Mesendoderm (in vitro differentiated cells): ENCODE data around the gene NSUN2.

Source experiments
- DNase-seq: peaks from one replicate; pipeline ENCODE4 v3.0.0; 2013
- H2AK5ac ChIP-seq: 2 replicates; pipeline ENCODE4 v1.6.1; 2013; ENCODE audit warnings: low read length, inconsistent platforms
- H2BK120ac ChIP-seq: 2 replicates; pipeline ENCODE4 v1.6.1; 2013; ENCODE audit warnings: low read depth, mild to moderate bottlenecking, low read length, moderate library complexity, mixed read lengths
- H2BK15ac ChIP-seq: replicated peaks from 2 replicates; pipeline ENCODE4 v1.6.1; 2013; ENCODE audit warnings: low read depth, mild to moderate bottlenecking, moderate library complexity
- H2BK5ac ChIP-seq: 2 replicates; pipeline ENCODE4 v1.6.1; 2013; ENCODE audit warnings: low read length, inconsistent platforms
- H3K18ac ChIP-seq: 2 replicates; pipeline ENCODE4 v1.6.1; 2013; ENCODE audit warnings: mild to moderate bottlenecking, low read length, mixed read lengths
- H3K23ac ChIP-seq: one replicate; pipeline ENCODE4 v1.6.1; 2013; ENCODE audit warnings: low read length
- H3K27ac ChIP-seq: 2 replicates; pipeline ENCODE4 v1.5.1; 2013; ENCODE audit warnings: low read depth, mild to moderate bottlenecking, inconsistent platforms, low read length, moderate library complexity
- H3K27me3 ChIP-seq: 2 replicates; pipeline ENCODE4 v1.6.1; 2013; ENCODE audit warnings: low read length, control low read depth, mild to moderate bottlenecking, inconsistent platforms; ENCODE audit not compliant: insufficient read depth, poor library complexity
- H3K36me3 ChIP-seq: 2 replicates; pipeline ENCODE4 v1.6.1; 2013; ENCODE audit warnings: low read length, inconsistent platforms; ENCODE audit not compliant: control insufficient read depth, insufficient read depth
- H3K4ac ChIP-seq: one replicate; pipeline ENCODE4 v1.6.1; 2013; ENCODE audit warnings: low read depth, mild to moderate bottlenecking, low read length, moderate library complexity
- H3K4me1 ChIP-seq: 2 replicates; pipeline ENCODE4 v1.6.1; 2013; ENCODE audit warnings: low read depth, low read length, inconsistent platforms; ENCODE audit not compliant: control insufficient read depth
- H3K4me2 ChIP-seq: 2 replicates; pipeline ENCODE4 v1.6.1; 2013; ENCODE audit warnings: low read length
- H3K4me3 ChIP-seq: 2 replicates; pipeline ENCODE4 v1.5.1; 2013; ENCODE audit warnings: mild to moderate bottlenecking, low read length
- H3K56ac ChIP-seq: one replicate; pipeline ENCODE4 v1.6.1; 2013; ENCODE audit warnings: low read length
- H3K79me1 ChIP-seq: 2 replicates; pipeline ENCODE4 v1.6.1; 2013; ENCODE audit warnings: low read length, inconsistent platforms
- H3K79me2 ChIP-seq: 2 replicates; pipeline ENCODE4 v1.6.1; 2013; ENCODE audit warnings: mild to moderate bottlenecking, low read length; ENCODE audit not compliant: control insufficient read depth, insufficient read depth
- H3K9ac ChIP-seq: 2 replicates; pipeline ENCODE4 v1.6.1; 2013; ENCODE audit warnings: low read length, inconsistent platforms
- H4K5ac ChIP-seq: one replicate; pipeline ENCODE4 v1.6.1; 2013; ENCODE audit warnings: low read length
- H4K8ac ChIP-seq: one replicate; pipeline ENCODE4 v1.6.1; 2013; ENCODE audit warnings: low read depth, mild to moderate bottlenecking, control low read depth, low read length, moderate library complexity
- WGBS: extraction: QIAGEN DNeasy Blood & Tissue Kit; methylation state at CpG from one replicate; pipeline ENCODE4 v1.1.7; 2013; ENCODE audit warnings: low lambda C conversion rate, missing lambda C conversion rate; ENCODE audit not compliant: insufficient coverage; ENCODE audit errors: extremely low coverage; 5-methylcytosine and 5-hydroxymethylcytosine counted together

The NSUN2 gene

DNA sequence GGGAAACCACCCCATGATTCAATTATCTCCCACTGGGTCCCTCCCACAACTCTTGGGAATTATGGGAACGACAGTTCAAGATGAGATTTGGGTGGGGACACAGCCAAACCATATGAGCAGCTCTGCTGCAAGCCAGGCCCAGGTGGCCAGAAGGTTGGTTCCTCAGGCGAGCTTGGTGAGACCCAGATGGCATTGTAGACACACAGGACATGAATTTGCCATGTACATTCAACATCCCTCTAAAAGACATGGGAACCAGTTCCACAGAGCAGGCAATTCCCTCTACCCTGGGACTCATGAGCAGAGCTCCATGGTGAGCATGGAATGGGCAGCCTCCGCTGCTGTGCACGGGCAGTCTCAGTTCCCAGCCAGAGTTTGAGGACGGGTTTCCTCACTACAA, 53.3 kb downstream of the NSUN2 start:
- no peaks in the 10 kb centered on the region for H3K79me1 ChIP-seq
- H3K18ac ChIP-seq = no peak overlapping the region
- peaks cover 4% of the 10 kb centered on the region for H3K27me3 ChIP-seq
- H4K8ac ChIP-seq = no peak overlapping the region
- no CpG with 5 or more reads among the region's 5 CpGs for WGBS
- no peak overlapping the region for H3K56ac ChIP-seq
- H2BK120ac ChIP-seq = no peak overlapping the region
- DNase-seq = no peak
- H2BK5ac ChIP-seq = no peak overlapping the region
- H3K27ac ChIP-seq = no peak overlapping the region
- no peaks in the 10 kb centered on the region for H3K36me3 ChIP-seq
- H3K4me1 ChIP-seq = no peaks in the 10 kb centered on the region
- no peak overlapping the region for H3K23ac ChIP-seq
- H3K4me2 ChIP-seq = no peak overlapping the region
- no peak overlapping the region for H3K9ac ChIP-seq
- no peak overlapping the region for H2BK15ac ChIP-seq
- no peak overlapping the region for H4K5ac ChIP-seq
- H2AK5ac ChIP-seq = no peak overlapping the region
- no peaks in the 10 kb centered on the region for H3K79me2 ChIP-seq
- no peak overlapping the region for H3K4me3 ChIP-seq
- no peak overlapping the region for H3K4ac ChIP-seq

GRCh38 chr5:6578676-6579343, 54.0 kb downstream of the NSUN2 start:
- H3K79me2 ChIP-seq = no peaks in the 10 kb centered on the region
- DNase-seq = no peak
- no peak overlapping the region for H3K23ac ChIP-seq
- H3K36me3 ChIP-seq = no peaks in the 10 kb centered on the region
- no peak overlapping the region for H2AK5ac ChIP-seq
- no peak overlapping the region for H3K9ac ChIP-seq
- H3K4me3 ChIP-seq = no peak overlapping the region
- H3K4me2 ChIP-seq = no peak overlapping the region
- peaks cover 4% of the 10 kb centered on the region for H3K27me3 ChIP-seq
- H4K8ac ChIP-seq = no peak overlapping the region
- no CpG with 5 or more reads among the region's 14 CpGs for WGBS
- H2BK5ac ChIP-seq = no peak overlapping the region
- no peak overlapping the region for H2BK120ac ChIP-seq
- no peak overlapping the region for H3K56ac ChIP-seq
- H3K18ac ChIP-seq = no peak overlapping the region
- no peak overlapping the region for H4K5ac ChIP-seq
- no peaks in the 10 kb centered on the region for H3K4me1 ChIP-seq
- no peak overlapping the region for H3K27ac ChIP-seq
- no peaks in the 10 kb centered on the region for H3K79me1 ChIP-seq
- H2BK15ac ChIP-seq = no peak overlapping the region
- no peak overlapping the region for H3K4ac ChIP-seq

- no peak overlapping the region for H2AK5ac ChIP-seq
- no peak overlapping the region for H3K4ac ChIP-seq
- no CpG with 5 or more reads among the region's 5 CpGs for WGBS
- no peaks in the 10 kb centered on the region for H3K79me2 ChIP-seq
- no peaks in the 10 kb centered on the region for H3K36me3 ChIP-seq
- no peak overlapping the region for H3K27ac ChIP-seq
- H3K79me1 ChIP-seq = no peaks in the 10 kb centered on the region
- H3K18ac ChIP-seq = no peak overlapping the region
- H3K56ac ChIP-seq = no peak overlapping the region
- no peaks in the 10 kb centered on the region for H3K27me3 ChIP-seq
- H2BK5ac ChIP-seq = no peak overlapping the region
- no peak overlapping the region for H4K8ac ChIP-seq
- no peak overlapping the region for H2BK15ac ChIP-seq
- H4K5ac ChIP-seq = no peak overlapping the region
- no peak overlapping the region for H3K4me2 ChIP-seq
- no peak overlapping the region for H3K9ac ChIP-seq
- DNase-seq = peak; percentile 69
- H3K23ac ChIP-seq = no peak overlapping the region
- H2BK120ac ChIP-seq = no peak overlapping the region
- no peak overlapping the region for H3K4me3 ChIP-seq
- no peaks in the 10 kb centered on the region for H3K4me1 ChIP-seq
Measured at GRCh38 chr5:6576861-6577501, 55.9 kb downstream of the NSUN2 start.

DNA sequence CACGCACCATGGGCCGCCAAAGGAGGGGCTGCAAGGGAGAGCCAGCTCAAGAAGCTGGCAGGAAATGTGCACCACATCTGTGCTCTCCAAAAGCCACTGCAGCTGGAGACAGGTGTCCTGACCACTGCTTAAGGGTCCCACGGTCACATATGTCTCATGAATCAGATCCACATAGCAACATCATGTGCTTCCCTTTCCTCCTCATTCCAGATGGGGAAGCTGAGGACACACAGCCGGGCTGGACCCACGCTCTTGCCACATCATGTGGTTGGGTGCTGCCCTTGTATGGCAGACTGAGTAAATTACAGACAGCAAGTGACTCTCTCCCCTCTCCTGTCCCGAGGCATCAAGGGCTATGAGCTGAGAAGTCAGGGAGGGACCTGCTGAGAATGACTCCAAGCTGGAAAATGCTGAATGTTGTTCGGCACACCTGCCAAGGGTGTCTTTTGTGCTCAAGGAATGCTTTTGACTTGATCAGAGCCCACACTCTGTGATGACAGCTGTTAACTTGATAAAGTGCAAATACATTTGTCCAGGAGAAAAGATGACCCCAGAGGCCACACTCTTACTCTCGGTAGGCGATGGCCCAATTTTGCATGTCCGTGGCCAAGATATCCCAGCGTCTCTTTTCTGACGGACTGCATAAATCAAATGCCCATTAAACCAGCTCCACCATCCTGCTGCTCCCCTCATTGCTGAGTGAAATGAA, 58.2 kb downstream of the NSUN2 start:
- Histone ChIP-seq H4K5ac (no peak overlapping the region), H3K9ac (no peak overlapping the region), H2BK5ac (no peak overlapping the region), H3K4me3 (no peak overlapping the region), H3K27me3 (no peaks in the 10 kb centered on the region), H3K79me2 (no peaks in the 10 kb centered on the region), H3K18ac (no peak overlapping the region), H2AK5ac (no peak overlapping the region), H3K4ac (no peak overlapping the region), H2BK15ac (no peak overlapping the region), H3K36me3 (no peaks in the 10 kb centered on the region), H3K27ac (no peak overlapping the region), H3K23ac (no peak overlapping the region), H3K56ac (no peak overlapping the region), H3K4me2 (no peak overlapping the region), H3K79me1 (no peaks in the 10 kb centered on the region), H4K8ac (no peak overlapping the region), H3K4me1 (no peaks in the 10 kb centered on the region), H2BK120ac (no peak overlapping the region)
- DNase-seq = no peak
- no CpG with 5 or more reads among the region's 12 CpGs for WGBS

GRCh38 chr5:6574111-6574510, 58.7 kb downstream of the NSUN2 start:
- Histone ChIP-seq H3K4me3 (no peak overlapping the region), H2BK120ac (no peak overlapping the region), H3K36me3 (no peaks in the 10 kb centered on the region), H3K18ac (no peak overlapping the region), H2AK5ac (no peak overlapping the region), H3K23ac (no peak overlapping the region), H3K4me1 (no peaks in the 10 kb centered on the region), H3K9ac (no peak overlapping the region), H3K27ac (no peak overlapping the region), H3K27me3 (no peaks in the 10 kb centered on the region), H4K5ac (no peak overlapping the region), H4K8ac (no peak overlapping the region), H3K4ac (no peak overlapping the region), H3K79me1 (no peaks in the 10 kb centered on the region), H3K4me2 (no peak overlapping the region), H3K56ac (no peak overlapping the region), H2BK15ac (no peak overlapping the region), H3K79me2 (no peaks in the 10 kb centered on the region), H2BK5ac (no peak overlapping the region)
- WGBS = no CpG with 5 or more reads among the region's 11 CpGs
- no peak for DNase-seq
